PFSK-1 (cell line): ENCODE results near the gene KCNK17.

Experiments
- FOXP2 ChIP-seq: optimal IDR thresholded peaks from 2 replicates; pipeline ENCODE3; 2011; ENCODE audit warnings: borderline replicate concordance, control low read depth, inconsistent platforms; ENCODE audit not compliant: insufficient read depth; ENCODE audit errors: extremely low read length, extremely low read depth
- POLR2AphosphoS5 ChIP-seq: IDR thresholded peaks from 2 replicates; pipeline ENCODE4 v1.6.1; 2012; ENCODE audit warnings: low read depth, mild to moderate bottlenecking, control low read depth, low read length, moderate library complexity
- REST ChIP-seq, 2 experiments: IDR thresholded peaks; 2 replicates each; pipeline versions ENCODE4 v1.6.1 to v1.8.0; 2011 to 2012; ENCODE audit warnings: low read depth in 2 of 2, low read length in 2 of 2, control low read depth in 1 of 2, inconsistent platforms in 1 of 2, mild to moderate bottlenecking in 1 of 2, moderate library complexity in 1 of 2; ENCODE audit not compliant: insufficient read depth in 1 of 2
- SIN3A ChIP-seq: IDR thresholded peaks from 2 replicates; pipeline ENCODE4 v1.6.1; 2012; ENCODE audit warnings: mild to moderate bottlenecking, low read length, moderate library complexity, borderline replicate concordance; ENCODE audit not compliant: insufficient read depth
- TAF1 ChIP-seq: IDR thresholded peaks from 2 replicates; pipeline ENCODE4 v1.6.1; 2012; ENCODE audit warnings: low read length, control low read depth, borderline replicate concordance; ENCODE audit not compliant: insufficient read depth

The KCNK17 gene

GRCh38 chr6:39339096-39339867 lies 25.1 kb upstream of the KCNK17 start:
- TF ChIP-seq FOXP2 (no peak), REST (IDR thresholded peaks at IDR 0.05; ENCODE audit: insufficient read depth in 1 of 2, low read depth in 2 of 2, low read length in 2 of 2) (no peak), POLR2AphosphoS5 (no peak), TAF1 (no peak), SIN3A (no peak)

GRCh38 chr6:39338397-39338796 lies 24.2 kb upstream of the KCNK17 start:
- TF ChIP-seq POLR2AphosphoS5 (no peak), REST (IDR thresholded peaks at IDR 0.05; ENCODE audit: insufficient read depth in 1 of 2, low read depth in 2 of 2, low read length in 2 of 2) (no peak), TAF1 (no peak), FOXP2 (no peak), SIN3A (no peak)

GRCh38 chr6:39335780-39336545 lies 21.7 kb upstream of the KCNK17 start:
- 0 out of 2 replicates have a peak, but pooled peaks have one; percentile 27 for TF ChIP-seq SIN3A
- TF ChIP-seq REST (IDR thresholded peaks at IDR 0.05; ENCODE audit: insufficient read depth in 1 of 2, low read depth in 2 of 2, low read length in 2 of 2): no peak
- TF ChIP-seq FOXP2: no peak

GRCh38 chr6:39333644-39334438 lies 19.6 kb upstream of the KCNK17 start:
- TF ChIP-seq POLR2AphosphoS5 (no peak), FOXP2 (no peak), TAF1 (no peak), REST (IDR thresholded peaks at IDR 0.05; ENCODE audit: insufficient read depth in 1 of 2, low read depth in 2 of 2, low read length in 2 of 2) (no peak), SIN3A (no peak)
